Vagina (tissue), 2 donors: ENCODE measurements around the gene HACD2. TPM values are rescaled to one million over a fixed set of nuclear protein-coding genes. Genes with fewer than 3 reads are reported as not detected.

Experiments
- DNase-seq, 2 donors: peaks; one replicate each; pipeline ENCODE4 v3.0.0-alpha.2; 2017; ENCODE audit errors: extremely low spot score in 2 of 2
- H3K27ac ChIP-seq: fragments of 200-600 bp; sonication (generic); one replicate; pipeline ENCODE4 v1.5.1; 2019
- H3K27me3 ChIP-seq: fragments of 200-600 bp; sonication (generic); one replicate; pipeline ENCODE4 v1.5.1; 2019
- H3K36me3 ChIP-seq, 2 donors: fragments of 200-600 bp; sonication (generic); one replicate each; pipeline ENCODE4 v1.5.1; 2017 to 2019
- H3K4me1 ChIP-seq: fragments of 200-600 bp; sonication (generic); one replicate; pipeline ENCODE4 v1.5.1; 2019
- H3K4me3 ChIP-seq, 2 donors: fragments of 200-600 bp; sonication (generic); 1 replicate in 1 of 2; 2 replicates in 1 of 2; pipeline ENCODE4 v1.5.1; 2016 to 2019
- H3K9me3 ChIP-seq: fragments of 200-600 bp; sonication (generic); one replicate; pipeline ENCODE4 v1.5.1; 2019
- POLR2A ChIP-seq, 2 donors: fragments of 450-650 bp; IDR thresholded peaks; one replicate each; pipeline ENCODE4 v1.6.1; 2017; ENCODE audit warnings: antibody characterized with exemption in 2 of 2, mild to moderate bottlenecking in 2 of 2, moderate library complexity in 2 of 2
- POLR2AphosphoS5 ChIP-seq, 2 donors: sonication (generic); formaldehyde crosslinking; IDR thresholded peaks; one replicate each; pipeline ENCODE4 v1.9.0; 2017; ENCODE audit warnings: antibody characterized with exemption in 2 of 2, mild to moderate bottlenecking in 2 of 2, low read depth in 1 of 2; ENCODE audit not compliant: insufficient read depth in 1 of 2
- intact Hi-C: fragments of 100-400 bp; cut with DNase I; formaldehyde crosslinking; loops from one replicate; pipeline ENCODE4 v1.15.1; 2023
- total RNA-seq: library from RNA; depleted of rRNA; stranded (reverse); fragments of >200 nt; gene quantifications from one replicate; pipeline ENCODE4 v1.2.3, GENCODE V29; 2016
- TF ChIP-seq, protein P1 (sequence below), 3 experiments: fragments of 450-650 bp in 2 of 3; fragments of 200-600 bp in 1 of 3; sonication (generic) in 1 of 3; IDR thresholded peaks; one replicate each; pipeline ENCODE4 v1.5.1; 2017 to 2019; ENCODE audit warnings: antibody characterized with exemption in 3 of 3, mild to moderate bottlenecking in 2 of 3, moderate library complexity in 2 of 3

The HACD2 gene
- total RNA-seq, 1 donor from 2014 or later = 26.3 TPM

DNA sequence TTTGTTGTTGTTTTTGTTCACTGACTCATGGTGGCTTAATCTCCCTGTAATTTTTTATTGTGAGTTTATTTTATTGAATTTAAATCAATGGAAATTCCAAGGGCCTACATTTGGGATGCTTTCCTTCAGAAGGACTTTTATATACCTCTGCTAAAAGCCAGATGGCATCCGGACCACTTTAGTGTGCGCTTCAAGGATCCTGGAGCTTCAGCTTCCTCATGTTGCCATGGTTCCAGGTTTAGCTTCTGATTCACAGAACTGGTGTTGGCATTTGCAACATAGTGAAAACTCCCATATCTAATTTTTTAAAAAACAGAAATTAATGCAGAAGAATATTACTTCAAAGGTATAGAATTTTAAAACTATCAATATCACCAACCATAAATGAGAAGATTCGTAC, 8.5 kb upstream of the HACD2 start:
- intact Hi-C loops = no loop called here
- Histone ChIP-seq H3K4me3 (no peak overlapping the region), H3K4me1 (no peaks in the 10 kb centered on the region), H3K36me3 (no peaks in the 10 kb centered on the region), H3K27me3 (no peaks in the 10 kb centered on the region), H3K9me3 (no peaks in the 10 kb centered on the region), H3K27ac (no peak overlapping the region)
- no peak for TF ChIP-seq POLR2A (IDR thresholded peaks at IDR 0.05)
- no peak for TF ChIP-seq POLR2AphosphoS5 (IDR thresholded peaks at IDR 0.05; ENCODE audit: insufficient read depth in 1 of 2, low read depth in 1 of 2)
- TF ChIP-seq, protein P1, sequence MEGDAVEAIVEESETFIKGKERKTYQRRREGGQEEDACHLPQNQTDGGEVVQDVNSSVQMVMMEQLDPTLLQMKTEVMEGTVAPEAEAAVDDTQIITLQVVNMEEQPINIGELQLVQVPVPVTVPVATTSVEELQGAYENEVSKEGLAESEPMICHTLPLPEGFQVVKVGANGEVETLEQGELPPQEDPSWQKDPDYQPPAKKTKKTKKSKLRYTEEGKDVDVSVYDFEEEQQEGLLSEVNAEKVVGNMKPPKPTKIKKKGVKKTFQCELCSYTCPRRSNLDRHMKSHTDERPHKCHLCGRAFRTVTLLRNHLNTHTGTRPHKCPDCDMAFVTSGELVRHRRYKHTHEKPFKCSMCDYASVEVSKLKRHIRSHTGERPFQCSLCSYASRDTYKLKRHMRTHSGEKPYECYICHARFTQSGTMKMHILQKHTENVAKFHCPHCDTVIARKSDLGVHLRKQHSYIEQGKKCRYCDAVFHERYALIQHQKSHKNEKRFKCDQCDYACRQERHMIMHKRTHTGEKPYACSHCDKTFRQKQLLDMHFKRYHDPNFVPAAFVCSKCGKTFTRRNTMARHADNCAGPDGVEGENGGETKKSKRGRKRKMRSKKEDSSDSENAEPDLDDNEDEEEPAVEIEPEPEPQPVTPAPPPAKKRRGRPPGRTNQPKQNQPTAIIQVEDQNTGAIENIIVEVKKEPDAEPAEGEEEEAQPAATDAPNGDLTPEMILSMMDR (IDR thresholded peaks at IDR 0.05) = no peak
- DNase-seq = no peak

DNA sequence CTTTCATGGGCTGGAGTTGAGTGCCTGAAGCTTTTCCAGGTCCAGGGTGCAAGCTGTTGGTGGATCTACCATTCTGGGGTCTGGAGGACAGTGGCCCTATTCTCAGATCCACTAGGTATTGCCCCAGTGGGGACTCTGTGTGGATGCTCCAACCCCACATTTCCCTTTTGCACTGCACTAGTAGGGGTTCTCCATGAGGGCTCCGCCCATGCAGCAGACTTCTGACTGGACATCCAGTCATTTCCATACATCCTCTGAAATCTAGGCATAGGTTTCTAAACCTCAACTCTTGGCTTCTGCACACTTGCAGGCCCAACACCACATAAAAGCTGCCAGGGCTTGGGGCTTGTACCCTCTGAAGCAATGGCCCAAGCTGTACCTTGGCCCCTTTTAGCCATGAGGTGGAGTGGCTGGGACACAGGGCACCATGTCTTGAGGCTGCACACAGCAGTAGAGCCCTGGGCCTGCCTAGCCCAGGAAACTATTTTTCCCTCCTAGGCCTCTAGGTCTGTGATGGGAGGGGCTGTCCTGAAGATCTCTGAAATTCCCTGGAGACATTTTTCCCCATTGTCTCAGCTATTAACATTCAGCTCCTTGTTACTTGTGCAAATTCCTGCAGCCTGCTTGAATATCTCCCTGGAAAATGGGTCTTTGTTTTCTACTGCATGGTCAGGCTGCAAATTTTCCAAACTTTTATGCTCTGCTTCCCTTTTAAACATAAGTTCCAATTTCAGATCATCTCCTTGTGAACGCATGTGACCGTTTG, 6.0 kb upstream of the HACD2 start:
- no peak overlapping the region for H3K4me3 ChIP-seq
- DNase-seq = no peak
- no peak for TF ChIP-seq POLR2AphosphoS5 (IDR thresholded peaks at IDR 0.05; ENCODE audit: insufficient read depth in 1 of 2, low read depth in 1 of 2)
- TF ChIP-seq, protein P1 (IDR thresholded peaks at IDR 0.05) = no peak
- no peak for TF ChIP-seq POLR2A (IDR thresholded peaks at IDR 0.05)
- H3K36me3 ChIP-seq = no peaks in the 10 kb centered on the region
- no peak overlapping the region for H3K27ac ChIP-seq
- H3K4me1 ChIP-seq = peaks cover 11% of the 10 kb centered on the region
- no peaks in the 10 kb centered on the region for H3K9me3 ChIP-seq
- no peaks in the 10 kb centered on the region for H3K27me3 ChIP-seq
- intact Hi-C loops = no loop called here

DNA sequence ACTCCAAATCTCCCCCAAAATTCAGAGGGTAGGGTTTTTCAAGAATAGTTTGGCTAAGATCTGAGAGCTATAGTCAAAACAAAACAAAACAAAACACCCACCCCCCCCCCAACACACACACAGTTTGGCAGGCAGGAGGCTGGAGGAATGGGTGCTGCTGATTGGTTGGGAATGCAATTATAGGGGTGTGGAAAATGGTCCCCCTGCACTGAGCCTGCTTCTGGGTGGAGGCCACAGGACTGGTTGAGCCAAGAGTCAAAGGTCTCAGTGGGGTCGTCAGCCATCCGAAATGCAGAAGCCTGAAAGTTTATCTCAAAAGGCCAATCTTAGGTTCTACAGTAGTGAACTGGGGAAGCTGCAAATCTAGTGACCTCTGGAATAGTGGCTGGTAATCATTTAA, 2.5 kb upstream of the HACD2 start:
- Histone ChIP-seq H3K27ac (no peak overlapping the region), H3K9me3 (no peaks in the 10 kb centered on the region), H3K36me3 (no peaks in the 10 kb centered on the region), H3K27me3 (no peaks in the 10 kb centered on the region), H3K4me1 (peaks cover 32% of the 10 kb centered on the region), H3K4me3 (no peak overlapping the region)
- no peak for TF ChIP-seq POLR2AphosphoS5 (IDR thresholded peaks at IDR 0.05; ENCODE audit: insufficient read depth in 1 of 2, low read depth in 1 of 2)
- TF ChIP-seq, protein P1 (IDR thresholded peaks at IDR 0.05) = no peak
- TF ChIP-seq POLR2A (IDR thresholded peaks at IDR 0.05) = no peak
- DNase-seq = no peak
- intact Hi-C loops = no loop called here

DNA sequence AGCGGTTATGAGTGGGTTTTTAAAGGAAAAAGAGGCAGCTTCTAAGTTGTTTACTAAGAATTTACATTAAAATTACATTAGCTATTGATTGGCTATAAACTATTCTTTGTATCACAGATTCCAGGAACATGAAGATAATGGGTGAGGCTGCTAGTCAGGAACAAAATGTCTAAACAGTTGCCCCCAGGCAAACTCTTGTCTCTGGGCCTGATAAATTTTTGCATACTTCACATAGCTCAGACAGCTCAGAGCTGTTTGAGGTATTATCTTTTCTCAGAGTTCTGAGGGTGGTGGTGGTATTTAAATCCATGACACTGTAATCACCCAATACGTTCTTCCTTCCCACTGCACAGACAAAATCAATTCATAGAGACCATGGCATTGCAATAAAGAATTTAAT, 2.1 kb upstream of the HACD2 start:
- H3K4me1 ChIP-seq = peaks cover 34% of the 10 kb centered on the region
- H3K27me3 ChIP-seq = no peaks in the 10 kb centered on the region
- no peaks in the 10 kb centered on the region for H3K9me3 ChIP-seq
- no peak for DNase-seq
- intact Hi-C loops = no loop called here
- H3K4me3 ChIP-seq = no peak overlapping the region
- TF ChIP-seq POLR2AphosphoS5 (IDR thresholded peaks at IDR 0.05; ENCODE audit: insufficient read depth in 1 of 2, low read depth in 1 of 2) = no peak
- H3K36me3 ChIP-seq = no peaks in the 10 kb centered on the region
- no peak overlapping the region for H3K27ac ChIP-seq

DNA sequence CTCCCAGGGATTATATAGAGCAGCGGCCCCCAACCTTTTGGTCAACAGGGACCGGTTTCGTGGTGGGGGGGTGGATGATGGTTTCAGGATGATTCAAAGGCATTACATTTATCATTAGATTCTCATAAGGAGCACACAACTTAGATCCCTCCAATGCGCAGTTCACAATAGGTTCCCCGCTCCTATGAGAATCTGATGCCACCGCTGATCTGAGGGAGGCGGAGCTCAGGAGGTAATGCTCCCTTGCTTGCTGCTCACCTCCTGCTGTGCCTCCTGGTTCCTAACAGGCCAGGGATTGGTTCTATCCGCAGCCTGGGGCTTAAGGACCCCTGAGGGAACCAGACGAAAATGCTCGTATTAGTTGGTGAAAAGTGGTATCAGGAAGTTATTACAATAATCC, 1.3 kb upstream of the HACD2 start:
- Histone ChIP-seq H3K27ac (peak overlapping the region; percentile 79), H3K4me3 (peak overlapping the region; percentile 60 to 87), H3K9me3 (no peaks in the 10 kb centered on the region), H3K36me3 (peaks cover 0 to 6% of the 10 kb centered on the region in 2 donors), H3K4me1 (peaks cover 34% of the 10 kb centered on the region), H3K27me3 (no peaks in the 10 kb centered on the region)
- intact Hi-C loops = no loop called here
- no peak for DNase-seq
- TF ChIP-seq POLR2A (IDR thresholded peaks at IDR 0.05) = no peak
- no peak for TF ChIP-seq POLR2AphosphoS5 (IDR thresholded peaks at IDR 0.05; ENCODE audit: insufficient read depth in 1 of 2, low read depth in 1 of 2)
- TF ChIP-seq, protein P1 (IDR thresholded peaks at IDR 0.05) = no peak
